Central memory CD4-positive, alpha-beta T cell (primary cell): Measurements from ENCODE around the gene LRRC58.
"Not testable (repeated sequence)": the region's sequence is repeated elsewhere in the genome, so short reads cannot be mapped to it uniquely, and the experiment has no call there.

Experiments used
- DNase-seq: peaks from one replicate; pipeline ENCODE4 v3.0.0; 2022

Gene LRRC58

DNA sequence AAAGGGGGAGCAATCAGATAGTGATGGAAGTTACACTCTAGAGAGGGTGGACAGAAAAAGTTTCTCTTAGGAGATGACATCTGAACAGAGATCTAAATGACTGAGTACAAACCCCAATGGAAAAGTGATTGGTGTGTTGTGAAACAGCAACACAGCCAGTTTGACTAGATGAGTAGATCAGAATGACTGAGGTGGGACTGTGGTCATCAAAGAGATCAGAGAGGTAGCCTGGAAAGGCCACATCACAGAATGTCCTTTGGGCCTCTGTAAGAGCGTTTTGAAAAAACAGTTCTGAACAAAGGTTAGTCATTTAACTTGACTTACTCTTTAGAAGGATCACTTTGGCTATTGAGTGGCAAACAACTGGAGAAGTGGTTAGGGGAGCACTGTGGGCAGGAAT lies 10.6 kb downstream of the LRRC58 start:
- no peak for DNase-seq

DNA sequence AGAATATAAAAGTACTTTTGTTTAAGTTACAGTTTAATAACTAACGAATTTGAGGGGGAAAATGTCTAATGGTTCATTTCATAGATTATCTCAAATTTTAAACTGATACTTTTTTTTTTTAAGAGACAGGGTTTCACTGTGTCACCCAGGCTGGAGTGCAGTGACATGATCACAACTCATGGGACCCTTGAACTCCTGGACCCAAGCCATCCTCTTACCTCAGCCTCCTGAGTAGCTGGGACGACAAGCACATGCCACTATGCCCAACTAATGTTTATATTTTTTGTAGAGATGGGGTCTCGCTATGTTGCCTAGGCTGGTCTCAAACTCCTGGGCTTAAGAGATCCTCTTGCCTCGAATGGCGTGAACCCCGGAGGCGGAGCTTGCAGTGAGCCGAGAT lies 16.5 kb downstream of the LRRC58 start:
- DNase-seq: no peak

DNA sequence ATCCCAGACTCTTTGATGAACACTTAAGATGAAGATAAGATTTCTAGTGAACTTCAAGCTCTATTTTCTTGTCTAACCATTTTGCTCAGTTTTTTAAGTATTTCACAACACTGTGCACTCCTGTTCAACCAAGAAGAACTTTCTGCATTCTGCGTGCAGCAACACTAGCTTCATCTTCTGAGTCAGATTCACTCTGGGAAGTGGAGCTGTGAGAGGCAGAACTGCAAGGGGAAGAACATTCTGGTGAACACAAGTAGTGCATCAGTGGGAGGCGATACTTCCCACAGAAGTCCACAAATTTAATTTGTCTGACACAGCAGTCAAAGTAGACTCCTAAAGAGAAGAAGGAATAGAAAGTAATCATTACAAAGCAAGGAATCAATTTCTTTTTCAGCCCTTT lies 18.1 kb downstream of the LRRC58 start:
- no peak for DNase-seq

DNA sequence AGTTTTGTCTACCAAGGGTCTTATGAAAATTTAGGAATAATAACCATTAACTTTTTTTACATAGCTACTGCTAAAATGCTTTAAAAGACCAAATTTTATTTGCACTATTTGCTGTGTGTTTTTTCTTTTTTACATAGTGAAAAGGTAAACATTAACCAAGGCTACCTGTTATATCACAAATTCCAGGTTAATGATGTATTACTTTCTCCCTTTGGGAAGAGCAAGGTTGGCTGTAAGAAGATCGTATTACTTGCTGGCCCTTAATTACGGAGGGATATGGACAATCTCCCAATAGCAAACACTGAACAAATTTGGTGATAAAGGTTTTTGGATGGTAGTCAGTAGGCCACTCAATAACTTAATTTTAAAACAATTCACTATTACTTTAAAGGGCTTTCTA lies 22.4 kb downstream of the LRRC58 start:
- no peak for DNase-seq

DNA sequence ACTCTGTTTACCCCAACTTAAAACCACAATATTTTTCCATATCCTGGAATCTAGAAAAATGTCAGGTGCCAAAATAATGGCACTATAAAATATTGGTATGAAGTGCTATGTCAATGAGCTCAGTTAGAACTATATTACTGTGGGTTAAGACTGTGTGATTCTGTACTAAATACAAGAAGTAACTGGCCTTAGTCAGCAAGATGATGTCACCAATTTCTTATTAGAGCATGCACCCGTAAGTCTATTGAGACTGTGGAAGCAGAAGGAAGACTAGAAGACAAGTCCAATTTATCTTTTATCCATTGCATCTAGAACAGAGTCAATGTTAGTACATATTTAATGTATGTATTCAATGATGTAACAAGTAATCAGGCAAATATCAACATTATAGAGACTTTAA lies 25.0 kb downstream of the LRRC58 start:
- DNase-seq: no peak

DNA sequence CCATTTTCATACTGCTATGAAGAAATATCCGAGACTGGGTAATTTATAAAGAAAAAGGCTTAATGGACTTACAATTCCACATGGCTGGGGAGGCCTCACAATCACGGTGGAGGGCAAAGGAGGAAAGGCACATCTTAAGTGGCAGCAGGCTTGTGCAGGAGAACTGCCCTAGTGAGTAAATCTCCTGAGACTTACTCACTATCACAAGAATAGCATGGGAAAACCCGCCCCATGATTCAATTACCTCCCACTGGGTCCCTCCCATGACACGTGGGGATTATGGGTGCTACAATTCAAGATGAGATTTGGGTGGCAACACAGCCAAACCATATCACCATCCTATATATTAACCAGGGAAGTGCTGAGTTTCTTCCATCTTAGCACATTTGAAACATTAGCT lies 25.4 kb downstream of the LRRC58 start:
- DNase-seq: not testable (repeated sequence)

DNA sequence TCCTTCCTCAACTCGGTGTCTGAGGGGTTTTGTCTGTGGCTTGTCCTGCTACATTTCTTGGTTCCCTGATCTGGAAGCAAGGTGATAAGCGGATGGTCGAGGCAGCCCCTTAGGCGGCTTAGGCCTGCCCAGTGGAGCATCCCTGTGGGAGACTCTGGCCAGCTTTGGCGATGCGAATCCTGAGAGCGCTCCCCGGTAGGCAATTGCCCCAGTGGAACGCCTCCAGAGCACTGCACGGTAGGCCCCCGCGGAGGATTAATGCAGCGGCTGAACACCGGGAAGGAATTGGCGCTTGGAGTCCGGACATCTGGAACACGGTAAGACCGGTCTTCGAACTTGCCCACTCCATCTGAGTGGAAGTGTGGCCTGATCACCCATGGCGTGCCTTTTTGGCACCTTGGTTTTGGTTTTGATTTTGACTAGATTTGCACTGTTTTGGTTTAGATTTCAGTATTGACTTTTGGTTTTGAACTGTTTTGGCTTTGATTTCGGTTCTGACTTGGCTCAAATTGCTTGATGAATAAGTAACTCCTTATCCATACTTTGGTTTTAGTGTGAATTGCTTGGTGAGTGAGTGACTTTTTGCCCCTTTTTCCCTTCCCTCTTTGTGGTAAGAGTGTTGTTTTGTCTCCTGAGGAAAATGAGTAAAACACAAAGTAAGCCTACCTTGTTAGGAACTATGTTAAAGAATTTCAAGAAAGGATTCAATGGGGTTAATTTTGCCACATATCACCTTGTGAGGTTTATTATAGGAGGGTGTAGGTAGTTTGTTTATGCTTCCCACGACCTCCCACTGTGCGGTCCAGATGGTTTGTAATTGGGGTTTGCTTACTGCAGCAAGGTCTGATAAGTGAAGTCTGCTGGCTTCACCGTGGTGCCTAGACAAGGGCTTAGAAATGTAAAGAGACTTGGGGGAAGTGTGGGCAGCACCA lies 37.0 kb downstream of the LRRC58 start:
- DNase-seq: no peak

DNA sequence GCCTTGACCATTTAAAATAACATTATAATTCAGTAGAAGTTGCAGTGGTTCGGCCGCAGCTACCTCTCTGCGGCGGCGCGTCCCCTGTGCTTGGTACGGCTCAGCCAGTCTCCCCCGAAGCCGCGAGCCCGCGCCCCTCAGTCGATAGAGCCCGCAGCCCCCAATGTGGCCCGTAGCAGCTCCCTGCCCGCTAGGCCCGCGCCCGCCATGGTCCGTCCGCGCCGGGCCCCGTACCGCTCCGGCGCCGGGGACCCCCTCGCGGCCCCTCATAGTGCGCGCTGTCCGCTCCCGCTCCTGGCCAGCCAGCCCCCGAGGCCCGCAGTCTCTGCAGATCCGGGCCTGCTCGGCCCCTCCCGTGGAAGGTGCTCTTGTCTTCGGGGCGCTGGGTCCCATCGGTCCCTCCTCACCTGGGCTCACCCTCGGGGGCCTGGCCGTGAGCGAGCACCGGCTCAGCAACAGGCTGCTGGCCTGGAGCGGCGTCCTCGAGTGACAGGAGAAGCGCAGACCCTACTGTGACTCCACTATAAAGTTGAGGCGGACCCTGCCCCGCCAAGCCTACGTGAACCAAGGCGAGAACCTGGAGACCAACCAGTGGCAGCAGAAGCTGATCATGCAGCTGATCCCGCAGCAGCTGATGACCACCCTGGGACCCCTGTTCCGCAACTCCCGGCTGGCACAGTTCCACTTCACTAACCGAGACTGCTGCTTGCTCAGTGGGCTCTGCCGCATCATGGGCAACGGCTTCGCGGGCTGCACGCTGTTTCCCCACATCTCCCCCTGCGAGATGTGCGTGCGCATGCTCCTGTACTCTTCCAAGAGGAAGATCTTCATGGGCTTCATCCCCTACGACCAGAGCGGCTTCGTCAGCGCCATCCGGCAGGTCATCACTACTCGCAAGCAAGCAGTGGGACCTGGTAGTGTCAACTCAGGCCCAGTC lies 42.4 kb downstream of the LRRC58 start:
- no peak for DNase-seq

DNA sequence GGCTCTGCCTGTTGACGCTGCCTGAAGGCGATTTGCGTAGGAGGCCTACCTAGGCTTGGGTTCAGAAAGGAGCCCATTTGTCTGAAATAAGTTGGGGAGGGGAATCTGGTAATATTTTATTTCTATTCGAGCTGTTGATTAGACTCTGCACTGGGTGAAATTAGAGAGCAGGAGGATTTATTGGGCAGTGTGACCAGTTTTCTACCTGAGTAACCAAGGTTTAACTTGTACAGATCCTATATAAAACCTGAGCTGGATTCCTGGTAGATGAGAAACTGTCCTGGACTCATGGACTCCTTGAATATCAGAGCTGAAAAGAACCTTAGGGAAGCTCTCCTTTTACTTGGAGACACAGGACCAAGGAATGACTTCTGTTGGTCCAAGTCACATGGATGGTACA lies 44.5 kb downstream of the LRRC58 start:
- no peak for DNase-seq

DNA sequence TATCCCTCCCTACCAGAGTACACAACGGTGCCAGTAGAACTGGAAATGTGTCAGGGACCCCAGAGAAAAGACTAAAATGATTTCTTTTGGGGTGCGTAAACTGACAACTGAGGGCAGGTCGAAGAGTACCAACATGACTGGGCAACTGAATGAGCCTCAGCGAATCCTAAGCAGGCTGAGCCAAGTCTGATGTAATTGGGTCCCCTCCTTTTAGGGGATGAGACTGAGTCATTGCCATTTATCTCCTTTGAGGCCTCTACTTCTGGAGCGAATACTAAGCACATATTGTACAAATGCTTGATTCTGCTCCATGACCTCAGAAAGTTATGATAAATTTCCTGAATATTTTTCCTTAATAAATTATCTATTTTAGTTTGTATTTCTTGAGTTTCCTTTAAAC lies 46.8 kb downstream of the LRRC58 start:
- DNase-seq: no peak

DNA sequence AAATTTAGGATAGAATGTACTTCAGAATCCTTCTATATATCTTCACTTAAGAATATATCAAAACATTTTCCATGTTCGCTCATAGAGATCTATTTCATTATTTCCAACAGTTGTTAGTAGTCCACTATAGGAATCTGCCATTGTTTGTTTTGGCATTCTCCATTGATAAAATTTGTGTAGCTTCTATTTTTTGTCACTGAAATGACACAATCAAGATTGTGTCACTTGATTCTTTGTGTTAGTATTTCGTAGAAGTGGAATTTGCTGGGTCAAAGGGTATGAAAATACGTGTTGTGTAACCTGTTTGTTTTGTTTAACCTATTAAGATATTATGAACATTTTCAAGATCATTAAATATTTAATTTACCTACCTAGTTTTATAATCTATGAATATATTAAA lies 48.2 kb downstream of the LRRC58 start:
- DNase-seq: no peak

DNA sequence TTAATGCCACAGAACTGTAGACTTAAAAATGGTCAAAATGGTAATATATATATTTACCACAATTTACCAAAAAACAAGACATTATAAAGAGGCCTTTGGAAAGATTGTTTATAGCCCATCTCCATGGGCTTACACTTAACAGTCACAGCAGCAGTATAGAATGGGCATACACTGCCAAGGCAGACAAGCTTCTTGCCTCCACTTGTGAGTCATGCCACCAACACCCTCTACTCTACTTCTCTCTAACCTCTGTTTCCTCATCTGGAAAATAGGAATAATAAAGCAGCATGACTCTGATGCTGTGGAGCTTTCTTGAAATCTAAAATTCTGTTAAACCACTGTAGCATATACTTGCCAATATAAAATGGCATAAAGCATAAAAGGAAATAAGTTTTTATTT lies 49.8 kb downstream of the LRRC58 start:
- no peak for DNase-seq

DNA sequence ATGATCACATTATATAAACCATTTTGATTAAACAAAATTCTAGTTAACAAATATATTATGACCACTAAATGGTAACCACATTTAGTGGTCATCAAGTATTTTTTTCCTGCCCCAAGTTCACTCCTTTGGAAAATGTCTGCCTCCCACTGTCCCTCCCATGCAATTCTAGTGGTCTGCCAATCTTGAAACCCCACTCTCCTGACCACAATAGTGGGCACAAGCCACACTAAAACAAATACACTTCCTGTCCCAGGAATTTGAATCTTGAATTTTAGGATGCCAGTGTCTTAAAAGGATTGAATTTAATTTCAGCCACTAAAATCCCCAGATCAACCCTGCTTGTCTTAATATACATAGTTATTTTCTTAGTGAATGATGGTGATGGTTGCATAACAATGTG lies 50.2 kb downstream of the LRRC58 start:
- no peak for DNase-seq

DNA sequence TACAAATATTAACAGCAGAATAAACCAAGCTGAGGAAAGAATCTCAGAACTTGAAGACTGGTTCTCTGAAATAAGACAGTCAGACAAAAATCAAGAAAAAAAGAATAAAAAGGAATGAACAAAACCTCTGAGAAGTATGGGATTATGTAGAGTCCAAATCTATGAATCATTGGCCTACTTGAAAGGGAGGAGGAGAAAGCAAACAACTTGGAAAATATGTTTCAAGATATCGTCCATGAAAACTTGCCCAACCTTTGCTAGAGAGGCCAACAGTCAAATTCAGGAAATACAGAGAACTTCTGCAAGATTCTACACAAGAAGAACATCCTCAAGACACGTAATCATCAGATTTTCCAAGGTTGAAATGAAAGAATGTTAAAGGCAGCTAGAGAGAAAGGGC lies 57.6 kb downstream of the LRRC58 start:
- not testable (repeated sequence) for DNase-seq

DNA sequence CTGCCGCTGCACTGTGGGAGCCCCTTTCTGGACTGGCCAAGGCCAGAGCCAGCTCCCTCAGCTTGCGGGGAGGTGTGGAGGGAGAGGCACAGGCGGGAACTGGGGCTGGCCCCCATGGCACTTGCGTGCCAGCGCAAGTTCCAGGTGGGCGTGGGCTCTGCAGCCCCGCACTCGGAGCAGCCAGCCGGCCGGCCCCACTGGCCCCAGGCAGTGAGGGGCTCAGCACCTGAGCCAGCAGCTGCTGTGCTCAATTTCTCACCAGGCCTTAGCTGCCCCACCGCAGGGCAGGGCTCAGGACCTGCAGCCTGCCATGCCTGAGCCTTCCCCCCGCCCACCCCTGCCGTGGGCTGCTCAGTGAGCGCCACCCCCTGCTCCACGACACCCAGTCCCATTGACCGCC lies 59.5 kb downstream of the LRRC58 start:
- DNase-seq: no peak

DNA sequence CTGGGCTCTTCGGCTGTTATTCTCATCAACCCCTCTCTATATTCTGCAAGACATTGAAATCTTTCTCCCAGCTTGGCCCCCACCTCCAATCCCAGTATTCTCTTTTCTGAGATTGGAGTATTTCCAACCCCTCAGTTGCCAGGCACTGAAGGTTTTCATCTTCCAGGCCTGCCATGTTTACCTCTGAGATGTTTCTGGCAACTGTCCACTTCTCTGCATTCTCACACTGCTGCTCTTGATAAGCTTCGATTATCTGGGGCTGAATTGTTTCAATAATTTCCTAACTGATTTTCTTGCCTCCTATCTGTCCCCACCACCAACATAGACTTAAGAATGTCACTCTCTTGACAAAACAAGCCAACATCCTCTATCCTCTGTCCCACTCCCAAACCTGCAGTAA lies 62.7 kb downstream of the LRRC58 start:
- DNase-seq: no peak

DNA sequence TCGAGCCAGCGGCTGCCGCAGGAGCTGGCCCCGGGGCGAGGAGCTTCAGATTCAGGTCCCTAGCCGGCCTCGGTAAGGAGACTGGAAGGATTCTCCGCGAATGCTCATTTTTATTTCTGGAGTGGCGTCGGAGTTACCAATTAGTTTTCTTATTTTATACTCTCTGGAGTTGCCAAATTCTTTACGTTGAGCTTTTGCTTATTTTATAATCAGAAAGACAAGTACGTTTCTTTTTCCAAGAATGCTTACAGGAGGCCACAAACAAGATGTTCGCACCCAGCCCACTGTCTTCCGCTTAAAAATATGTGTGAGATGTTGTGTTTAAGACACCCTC lies 63.7 kb downstream of the LRRC58 start:
- DNase-seq: no peak

DNA sequence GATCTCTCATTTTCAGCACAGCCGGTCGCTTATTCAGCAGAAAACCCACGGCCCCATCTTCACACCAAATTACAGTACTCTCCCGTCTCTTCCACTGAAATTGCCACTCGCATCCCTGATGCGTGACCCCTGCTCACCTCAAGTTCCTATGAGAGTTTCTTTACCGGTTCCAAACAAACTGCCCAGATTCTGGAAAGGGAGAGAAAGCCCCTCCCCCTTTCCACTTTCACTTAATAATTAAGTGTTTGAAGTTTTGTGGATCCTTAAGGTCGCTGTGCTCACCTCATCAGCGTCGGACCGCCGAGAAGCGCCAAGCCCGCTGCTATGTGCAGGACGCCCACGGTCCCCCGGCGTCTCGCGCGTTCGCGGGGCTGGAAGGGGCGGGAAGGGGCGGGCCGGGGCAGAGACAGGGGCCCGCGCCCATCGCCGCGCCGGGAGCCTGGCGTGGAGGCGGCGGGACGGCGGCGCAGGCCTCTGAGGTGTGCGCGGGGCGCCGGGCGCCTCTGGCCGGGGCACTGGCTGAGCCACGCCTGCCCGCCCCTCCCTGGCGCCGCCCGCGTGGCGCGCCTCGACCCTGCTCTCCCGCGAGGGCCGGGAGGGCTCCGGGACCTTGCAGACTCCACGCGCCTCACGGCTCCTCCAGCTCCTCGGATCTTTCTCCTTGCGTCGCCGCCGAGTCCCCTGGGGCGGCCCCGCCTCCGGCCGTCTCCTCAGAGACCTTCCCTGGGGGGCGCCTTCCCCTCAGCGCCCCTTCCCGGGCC lies 64.2 kb downstream of the LRRC58 start, which contains the start of gene GPR156:
GPR156 (minus strand) TSS at position 476 of the 761 bp plus-strand sequence. CDS start 41,124 bp downstream, outside the sequence.
- no peak for DNase-seq

DNA sequence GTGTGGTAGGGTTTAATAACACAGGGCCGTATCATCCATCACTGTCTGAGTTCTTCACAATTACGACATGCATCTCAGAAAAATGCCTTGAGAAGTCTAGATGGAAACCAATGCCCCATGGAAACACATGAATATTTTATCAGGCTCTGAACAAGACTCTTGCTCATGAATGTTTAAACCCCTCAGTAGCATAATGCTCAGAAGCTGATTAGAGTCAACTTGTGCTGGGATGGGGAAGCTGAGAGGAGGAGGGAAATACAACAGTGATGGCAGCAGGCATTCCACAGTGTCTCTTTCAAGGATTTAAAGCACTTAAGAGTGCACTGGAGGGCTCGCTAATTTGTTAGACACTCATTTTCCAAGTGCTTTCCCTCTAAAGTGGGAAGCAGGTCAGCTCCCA lies 67.9 kb downstream of the LRRC58 start:
- no peak for DNase-seq

DNA sequence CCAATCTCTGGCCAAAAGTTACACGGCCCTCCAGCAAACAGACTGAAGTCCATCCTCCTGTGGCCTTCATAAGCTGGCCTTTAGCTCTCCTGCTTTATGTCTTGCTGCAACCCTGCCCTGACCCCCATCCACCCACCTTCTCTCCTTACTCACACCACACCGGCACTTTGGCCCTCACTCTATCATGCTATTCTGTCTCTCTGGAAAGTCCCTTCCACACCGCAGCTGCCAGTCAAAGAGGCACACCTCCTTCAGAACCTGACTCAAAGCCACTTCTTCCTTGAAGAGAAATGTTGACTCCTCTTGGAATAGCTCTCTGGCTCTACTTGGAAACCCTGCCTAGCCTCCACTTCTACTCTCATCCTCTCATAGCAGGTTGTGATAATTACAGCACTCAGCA lies 68.6 kb downstream of the LRRC58 start:
- no peak for DNase-seq

DNA sequence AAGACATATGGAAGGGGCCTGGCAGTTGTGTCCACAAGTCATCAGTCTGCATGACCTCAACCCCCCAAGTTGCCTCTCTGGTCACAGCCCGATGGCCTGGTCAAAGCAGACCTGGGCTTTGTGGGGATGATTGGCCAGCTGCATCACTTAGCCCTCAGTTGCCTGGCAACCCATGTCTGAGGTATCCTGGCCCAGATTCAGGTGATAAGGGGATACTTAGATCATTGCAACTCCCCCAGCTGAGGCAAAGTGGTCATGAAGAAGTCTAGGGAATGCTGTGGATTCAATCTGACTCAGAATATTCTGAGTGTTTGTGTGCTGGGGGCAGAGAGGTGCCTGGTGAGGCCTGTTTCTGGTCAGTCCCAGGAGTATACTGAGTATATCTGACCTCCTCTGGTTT lies 69.1 kb downstream of the LRRC58 start:
- DNase-seq: no peak

DNA sequence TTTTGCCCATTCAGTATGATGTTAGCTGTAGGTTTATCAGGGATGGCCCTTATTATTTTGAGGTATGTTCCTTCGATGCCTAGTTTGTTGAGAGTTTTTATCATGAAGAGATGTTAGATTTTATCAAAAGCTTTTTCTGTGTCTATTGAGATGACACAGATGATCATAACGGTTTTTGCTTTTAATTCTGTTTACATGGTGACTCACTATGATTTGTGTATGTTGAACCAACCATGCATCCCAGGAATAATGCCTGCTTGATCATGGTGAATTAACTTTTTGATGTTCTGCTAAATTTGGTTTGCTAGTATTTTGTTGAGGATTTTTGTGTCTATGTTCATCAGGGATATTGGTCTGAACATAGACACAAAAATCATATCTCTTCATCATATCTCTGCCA lies 72.4 kb downstream of the LRRC58 start:
- no peak for DNase-seq

DNA sequence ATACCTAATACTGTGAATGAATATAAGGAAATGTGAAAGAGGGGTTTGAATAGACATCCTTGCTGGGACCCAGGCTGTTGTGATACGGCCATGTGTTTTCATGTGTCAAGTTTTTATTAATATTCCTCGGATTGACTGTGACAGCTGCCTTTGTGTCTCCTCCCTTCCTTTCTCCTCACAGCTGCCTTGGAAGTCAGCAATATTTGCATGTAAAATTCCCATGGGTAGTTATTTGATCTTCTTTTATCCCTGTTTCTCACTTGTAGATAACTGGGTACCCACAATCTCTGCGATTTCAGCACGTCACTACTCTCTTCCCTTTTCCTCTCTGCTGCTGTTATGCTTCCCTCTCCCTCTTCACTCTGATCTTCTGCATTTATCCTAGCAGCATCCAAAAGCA lies 73.5 kb downstream of the LRRC58 start:
- no peak for DNase-seq
